HUDEP-2 (cell line): ENCODE results near the gene LMAN1L.

Experiments used
- DNase-seq, 76 experiments: peaks; one replicate each; lab custom pipeline; 2025; ENCODE audit not compliant: unreplicated experiment in 76 of 76; lab: John Stamatoyannopoulos, UW

The LMAN1L gene

GRCh38 chr15:74792227-74793016 lies 20.2 kb upstream of the LMAN1L start:
- DNase-seq, result no peak

GRCh38 chr15:74793135-74794028 lies 19.3 kb upstream of the LMAN1L start:
- peak in 12 of 76 experiments; percentile 13 to 44 (median 20) for DNase-seq

GRCh38 chr15:74794248-74794969 lies 18.2 kb upstream of the LMAN1L start:
- DNase-seq, result no peak

- DNase-seq, result no peak
Observed at GRCh38 chr15:74794970-74795349, 17.7 kb upstream of the LMAN1L start.

GRCh38 chr15:74795966-74796625 lies 16.5 kb upstream of the LMAN1L start:
- no peak for DNase-seq

- no peak for DNase-seq
Observed at GRCh38 chr15:74798388-74799254, 14.0 kb upstream of the LMAN1L start.

GRCh38 chr15:74799255-74799855 lies 13.3 kb upstream of the LMAN1L start:
- DNase-seq, result no peak

GRCh38 chr15:74799856-74800558 lies 12.6 kb upstream of the LMAN1L start:
- peak in 68 of 76 experiments; percentile 11 to 82 (median 64) for DNase-seq

GRCh38 chr15:74800559-74801094 lies 12.0 kb upstream of the LMAN1L start:
- DNase-seq, result no peak

- DNase-seq, result no peak
Observed at GRCh38 chr15:74801311-74801997, 11.2 kb upstream of the LMAN1L start.

- no peak for DNase-seq
Observed at GRCh38 chr15:74802290-74802689, 10.3 kb upstream of the LMAN1L start.

GRCh38 chr15:74802862-74803447 lies 9.7 kb upstream of the LMAN1L start:
- no peak for DNase-seq

- no peak for DNase-seq
Observed at GRCh38 chr15:74804935-74805334, 7.7 kb upstream of the LMAN1L start.

GRCh38 chr15:74807282-74807681 lies 5.4 kb upstream of the LMAN1L start:
- no peak for DNase-seq

GRCh38 chr15:74808078-74808839 lies 4.4 kb upstream of the LMAN1L start:
- no peak for DNase-seq

- no peak for DNase-seq
Observed at GRCh38 chr15:74808840-74809229, 3.8 kb upstream of the LMAN1L start.

GRCh38 chr15:74809242-74809641 lies 3.4 kb upstream of the LMAN1L start:
- DNase-seq, result no peak
